ENCODE measurements around the gene PDZD7.

Gene PDZD7

DNA sequence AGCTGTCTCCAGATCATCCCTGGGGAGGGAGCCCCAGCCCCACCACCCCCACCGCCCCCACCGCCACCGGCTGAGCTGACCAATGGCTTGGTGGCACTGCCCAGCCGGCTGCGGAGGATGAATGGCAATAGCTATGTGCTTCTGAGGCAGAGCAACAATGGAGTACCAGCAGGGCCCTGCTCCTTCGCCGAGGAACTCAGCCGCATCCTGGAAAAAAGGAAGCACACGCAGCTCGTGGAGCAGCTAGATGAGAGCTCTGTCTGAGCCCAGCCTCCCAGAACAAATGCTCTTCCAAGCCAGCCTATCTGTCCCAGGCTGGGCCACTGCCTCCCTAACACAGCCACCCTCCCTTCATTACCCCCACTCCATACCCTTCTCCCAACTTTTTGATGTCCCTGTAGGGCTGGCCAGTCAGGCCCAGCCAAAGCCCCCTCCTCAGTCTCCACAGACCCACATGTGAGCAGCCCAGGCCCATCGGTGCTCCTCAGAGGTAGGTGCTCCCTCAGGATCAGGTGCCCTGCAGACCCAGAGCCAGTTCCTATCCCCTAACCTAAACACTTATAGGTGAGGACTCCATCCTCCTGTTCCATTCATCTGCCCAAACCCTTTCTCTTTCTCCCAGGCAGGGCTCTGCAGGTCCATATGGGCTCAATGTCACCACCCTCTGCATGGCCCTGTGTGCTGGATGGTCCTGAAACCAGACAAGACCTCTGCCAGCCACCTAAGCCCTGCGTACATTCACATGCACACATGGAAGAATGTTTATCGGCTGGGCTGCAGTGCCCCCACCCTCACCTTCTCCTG, 46.9 kb downstream of the PDZD7 start:
- no peak overlapping the region for H3K4me2 ChIP-seq (ENCODE audit: low read length, poor library complexity, severe bottlenecking)
- no peaks in the 10 kb centered on the region for H3K27me3 ChIP-seq (ENCODE audit: control insufficient read depth in 1 of 2, insufficient read depth in 1 of 2, low read length in 2 of 2)
- peaks cover 32% of the 10 kb centered on the region for H3K79me1 ChIP-seq (replicated peaks; ENCODE audit: low read length, poor library complexity, severe bottlenecking)
- H3K14ac ChIP-seq (ENCODE audit: low read length in 2 of 2), result no peak overlapping the region
- no peaks in the 10 kb centered on the region for H3K9me3 ChIP-seq (ENCODE audit: control insufficient read depth, low read length)
- no peak overlapping the region for H2BK5ac ChIP-seq (ENCODE audit: low read depth, low read length, poor library complexity, severe bottlenecking)
- no peak overlapping the region for H3K27ac ChIP-seq (ENCODE audit: low read length, poor library complexity, severe bottlenecking)
- peaks cover 24% of the 10 kb centered on the region for H3K4me1 ChIP-seq (ENCODE audit: control insufficient read depth, insufficient read depth, low read depth, low read length)
- H2BK12ac ChIP-seq (ENCODE audit: low read length in 2 of 2), result no peak overlapping the region
- peaks cover 47 to 56% of the 10 kb centered on the region in 2 experiments for H3K36me3 ChIP-seq (ENCODE audit: control insufficient read depth in 1 of 2, insufficient read depth in 2 of 2, low read depth in 1 of 2, low read length in 2 of 2)
- no peak overlapping the region for H2BK120ac ChIP-seq (ENCODE audit: low read depth, low read length)
- no peak overlapping the region for H2AK5ac ChIP-seq (ENCODE audit: low read length, severe bottlenecking)
- H4K8ac ChIP-seq (ENCODE audit: low read length), result no peak overlapping the region
- H3K23ac ChIP-seq (ENCODE audit: low read length in 2 of 2), result no peak overlapping the region
- H3K9ac ChIP-seq (ENCODE audit: low read length), result no peak overlapping the region
- DNase-seq, result no peak
- H3K4ac ChIP-seq (ENCODE audit: low read depth in 1 of 2, low read length in 2 of 2), result no peak overlapping the region
- H4K91ac ChIP-seq (ENCODE audit: low read length), result no peak overlapping the region
- H3K18ac ChIP-seq (ENCODE audit: low read depth in 1 of 2, low read length in 2 of 2), result no peak overlapping the region
- H2AFZ ChIP-seq (ENCODE audit: low read depth, low read length), result no peak overlapping the region
- no peak overlapping the region for H2BK15ac ChIP-seq (ENCODE audit: low read depth, poor library complexity, severe bottlenecking)
- H3K4me3 ChIP-seq (ENCODE audit: insufficient read depth in 1 of 2, low read depth in 1 of 2, low read length in 2 of 2), result no peak overlapping the region
- WGBS, result 97% methylated on average over 13 of the region's 13 CpGs

DNA sequence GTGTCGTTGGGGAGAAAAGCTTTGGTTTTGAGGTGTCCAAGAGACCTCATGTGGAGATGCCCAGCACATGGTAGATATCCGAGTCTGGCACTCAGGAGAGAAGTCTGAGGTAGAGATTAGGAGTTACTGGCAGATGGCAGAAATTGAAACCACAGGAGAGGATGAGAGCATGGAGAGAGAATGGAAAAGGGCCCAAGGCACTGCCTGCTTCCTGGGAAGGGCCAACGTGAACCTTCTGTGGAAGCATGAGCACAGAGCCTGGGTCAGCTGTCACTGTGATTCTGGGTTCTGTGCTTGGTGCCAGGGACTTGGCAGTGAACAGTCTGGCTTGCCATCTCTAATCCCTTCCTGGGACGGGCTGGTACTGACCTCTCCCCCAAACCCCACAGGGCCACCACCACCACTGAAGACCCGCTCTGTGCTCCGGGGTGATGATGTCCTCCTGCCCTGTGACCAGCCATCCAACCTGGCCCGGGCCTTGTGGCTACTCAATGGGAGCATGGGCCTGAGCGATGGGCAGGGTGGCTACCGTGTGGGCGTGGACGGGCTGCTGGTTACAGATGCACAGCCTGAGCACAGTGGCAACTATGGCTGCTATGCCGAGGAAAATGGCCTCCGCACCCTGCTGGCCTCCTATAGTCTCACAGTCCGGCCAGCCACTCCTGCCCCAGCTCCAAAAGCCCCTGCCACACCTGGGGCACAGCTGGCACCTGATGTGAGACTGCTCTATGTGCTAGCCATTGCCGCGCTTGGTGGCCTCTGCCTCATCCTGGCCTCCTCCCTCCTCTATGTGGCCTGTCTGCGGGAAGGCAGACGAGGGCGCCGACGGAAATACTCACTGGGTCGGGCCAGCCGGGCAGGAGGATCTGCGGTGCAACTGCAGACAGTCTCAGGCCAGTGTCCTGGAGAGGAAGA, 47.8 kb downstream of the PDZD7 start:
- DNase-seq, result no peak
- Histone ChIP-seq H3K27me3 (ENCODE audit: control insufficient read depth in 1 of 2, insufficient read depth in 1 of 2, low read length in 2 of 2) (no peaks in the 10 kb centered on the region), H3K4me3 (ENCODE audit: insufficient read depth in 1 of 2, low read depth in 1 of 2, low read length in 2 of 2) (no peak overlapping the region), H4K91ac (ENCODE audit: low read length) (no peak overlapping the region), H2BK15ac (ENCODE audit: low read depth, poor library complexity, severe bottlenecking) (no peak overlapping the region), H3K4me2 (ENCODE audit: low read length, poor library complexity, severe bottlenecking) (no peak overlapping the region), H3K4me1 (ENCODE audit: control insufficient read depth, insufficient read depth, low read depth, low read length) (peaks cover 20% of the 10 kb centered on the region), H2BK5ac (ENCODE audit: low read depth, low read length, poor library complexity, severe bottlenecking) (no peak overlapping the region), H3K4ac (ENCODE audit: low read depth in 1 of 2, low read length in 2 of 2) (no peak overlapping the region), H3K9me3 (ENCODE audit: control insufficient read depth, low read length) (no peaks in the 10 kb centered on the region), H2BK12ac (ENCODE audit: low read length in 2 of 2) (no peak overlapping the region), H3K18ac (ENCODE audit: low read depth in 1 of 2, low read length in 2 of 2) (no peak overlapping the region), H2BK120ac (ENCODE audit: low read depth, low read length) (no peak overlapping the region), H2AFZ (ENCODE audit: low read depth, low read length) (no peak overlapping the region), H3K23ac (ENCODE audit: low read length in 2 of 2) (no peak overlapping the region), H3K36me3 (ENCODE audit: control insufficient read depth in 1 of 2, insufficient read depth in 2 of 2, low read depth in 1 of 2, low read length in 2 of 2) (peaks cover 50 to 56% of the 10 kb centered on the region in 2 experiments), H4K8ac (ENCODE audit: low read length) (no peak overlapping the region), H3K9ac (ENCODE audit: low read length) (no peak overlapping the region), H3K79me1 (replicated peaks; ENCODE audit: low read length, poor library complexity, severe bottlenecking) (peaks cover 24% of the 10 kb centered on the region), H2AK5ac (ENCODE audit: low read length, severe bottlenecking) (no peak overlapping the region), H3K27ac (ENCODE audit: low read length, poor library complexity, severe bottlenecking) (no peak overlapping the region), H3K14ac (ENCODE audit: low read length in 2 of 2) (no peak overlapping the region)
- 98% methylated on average over 23 of the region's 24 CpGs for WGBS

DNA sequence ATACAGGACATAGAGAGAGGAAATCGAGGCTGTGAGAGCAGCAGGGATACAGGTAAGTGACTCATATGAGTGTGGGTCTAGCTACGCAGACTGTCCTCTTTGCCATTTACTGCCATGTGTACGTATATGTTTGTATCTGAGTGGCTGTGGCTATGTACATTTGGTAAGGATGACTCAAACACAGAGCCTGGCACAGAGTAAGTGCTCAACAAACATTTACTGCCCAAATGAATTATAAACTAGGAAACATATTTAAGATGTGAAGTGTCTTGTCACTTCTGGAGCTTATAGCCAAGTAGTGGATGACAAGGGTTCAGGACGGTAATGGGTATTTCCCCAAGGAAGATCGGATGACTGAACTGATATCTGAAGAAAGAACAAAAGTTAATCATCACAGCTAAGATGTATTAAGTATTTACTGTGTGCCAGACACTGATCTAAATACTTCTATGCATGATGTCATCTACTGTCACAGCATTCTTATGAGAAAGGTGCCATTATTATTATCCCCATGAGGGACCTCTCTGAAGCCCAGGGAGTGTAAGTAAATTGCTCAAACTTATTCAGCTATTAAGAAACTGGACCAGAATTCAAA, 49.7 kb downstream of the PDZD7 start:
- Histone ChIP-seq H2AFZ (ENCODE audit: low read depth, low read length) (no peak overlapping the region), H3K9me3 (ENCODE audit: control insufficient read depth, low read length) (no peaks in the 10 kb centered on the region), H3K79me1 (replicated peaks; ENCODE audit: low read length, poor library complexity, severe bottlenecking) (peaks cover 18% of the 10 kb centered on the region), H2BK15ac (ENCODE audit: low read depth, poor library complexity, severe bottlenecking) (no peak overlapping the region), H3K27ac (ENCODE audit: low read length, poor library complexity, severe bottlenecking) (no peak overlapping the region), H2BK12ac (ENCODE audit: low read length in 2 of 2) (no peak overlapping the region), H3K4me1 (ENCODE audit: control insufficient read depth, insufficient read depth, low read depth, low read length) (peaks cover 13% of the 10 kb centered on the region), H4K8ac (ENCODE audit: low read length) (no peak overlapping the region), H4K91ac (ENCODE audit: low read length) (no peak overlapping the region), H2BK5ac (ENCODE audit: low read depth, low read length, poor library complexity, severe bottlenecking) (no peak overlapping the region), H3K27me3 (ENCODE audit: control insufficient read depth in 1 of 2, insufficient read depth in 1 of 2, low read length in 2 of 2) (no peaks in the 10 kb centered on the region), H3K14ac (ENCODE audit: low read length in 2 of 2) (no peak overlapping the region), H3K9ac (ENCODE audit: low read length) (no peak overlapping the region), H3K4me3 (ENCODE audit: insufficient read depth in 1 of 2, low read depth in 1 of 2, low read length in 2 of 2) (no peak overlapping the region), H3K23ac (ENCODE audit: low read length in 2 of 2) (no peak overlapping the region), H3K18ac (ENCODE audit: low read depth in 1 of 2, low read length in 2 of 2) (no peak overlapping the region), H3K4me2 (ENCODE audit: low read length, poor library complexity, severe bottlenecking) (no peak overlapping the region), H2AK5ac (ENCODE audit: low read length, severe bottlenecking) (no peak overlapping the region), H2BK120ac (ENCODE audit: low read depth, low read length) (no peak overlapping the region), H3K36me3 (ENCODE audit: control insufficient read depth in 1 of 2, insufficient read depth in 2 of 2, low read depth in 1 of 2, low read length in 2 of 2) (peaks cover 56 to 64% of the 10 kb centered on the region in 2 experiments), H3K4ac (ENCODE audit: low read depth in 1 of 2, low read length in 2 of 2) (no peak overlapping the region)
- WGBS, result 83% methylated on average over 3 of the region's 5 CpGs
- no peak for DNase-seq

DNA sequence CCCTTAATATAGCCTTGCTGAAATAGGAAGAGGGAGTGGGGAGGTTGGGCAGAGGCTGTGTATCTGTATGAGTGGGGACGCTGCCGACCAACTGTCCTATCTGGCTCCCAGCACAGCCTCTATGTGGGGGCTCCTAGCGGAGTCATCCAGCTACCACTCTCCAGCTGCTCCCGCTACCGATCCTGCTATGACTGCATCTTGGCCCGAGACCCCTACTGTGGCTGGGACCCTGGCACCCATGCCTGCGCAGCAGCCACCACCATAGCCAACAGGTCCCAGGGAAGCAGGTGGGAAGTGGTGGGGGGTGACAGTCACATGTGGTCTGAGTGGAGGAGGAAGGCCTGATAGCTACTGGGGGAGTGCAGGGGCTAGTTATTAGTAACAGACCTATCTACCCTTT, 50.2 kb downstream of the PDZD7 start:
- no peak overlapping the region for H3K9ac ChIP-seq (ENCODE audit: low read length)
- H2AFZ ChIP-seq (ENCODE audit: low read depth, low read length), result no peak overlapping the region
- peaks cover 50 to 64% of the 10 kb centered on the region in 2 experiments for H3K36me3 ChIP-seq (ENCODE audit: control insufficient read depth in 1 of 2, insufficient read depth in 2 of 2, low read depth in 1 of 2, low read length in 2 of 2)
- no peaks in the 10 kb centered on the region for H3K27me3 ChIP-seq (ENCODE audit: control insufficient read depth in 1 of 2, insufficient read depth in 1 of 2, low read length in 2 of 2)
- no peak overlapping the region for H3K4ac ChIP-seq (ENCODE audit: low read depth in 1 of 2, low read length in 2 of 2)
- H2BK12ac ChIP-seq (ENCODE audit: low read length in 2 of 2), result no peak overlapping the region
- no peak overlapping the region for H4K91ac ChIP-seq (ENCODE audit: low read length)
- peaks cover 11% of the 10 kb centered on the region for H3K4me1 ChIP-seq (ENCODE audit: control insufficient read depth, insufficient read depth, low read depth, low read length)
- H2AK5ac ChIP-seq (ENCODE audit: low read length, severe bottlenecking), result no peak overlapping the region
- H4K8ac ChIP-seq (ENCODE audit: low read length), result no peak overlapping the region
- no peak for DNase-seq
- no peak overlapping the region for H2BK15ac ChIP-seq (ENCODE audit: low read depth, poor library complexity, severe bottlenecking)
- no peak overlapping the region for H2BK5ac ChIP-seq (ENCODE audit: low read depth, low read length, poor library complexity, severe bottlenecking)
- H3K14ac ChIP-seq (ENCODE audit: low read length in 2 of 2), result no peak overlapping the region
- H3K27ac ChIP-seq (ENCODE audit: low read length, poor library complexity, severe bottlenecking), result no peak overlapping the region
- 95% methylated on average over 7 of the region's 7 CpGs for WGBS
- no peak overlapping the region for H2BK120ac ChIP-seq (ENCODE audit: low read depth, low read length)
- no peak overlapping the region for H3K18ac ChIP-seq (ENCODE audit: low read depth in 1 of 2, low read length in 2 of 2)
- H3K79me1 ChIP-seq (replicated peaks; ENCODE audit: low read length, poor library complexity, severe bottlenecking), result peaks cover 14% of the 10 kb centered on the region
- H3K4me2 ChIP-seq (ENCODE audit: low read length, poor library complexity, severe bottlenecking), result no peak overlapping the region
- no peak overlapping the region for H3K4me3 ChIP-seq (ENCODE audit: insufficient read depth in 1 of 2, low read depth in 1 of 2, low read length in 2 of 2)
- H3K9me3 ChIP-seq (ENCODE audit: control insufficient read depth, low read length), result no peaks in the 10 kb centered on the region
- no peak overlapping the region for H3K23ac ChIP-seq (ENCODE audit: low read length in 2 of 2)

All from mesenchymal stem cell (in vitro differentiated cells and primary cell).